ENCODE data around the gene OR13G1. TPM values are rescaled to one million over a fixed set of nuclear protein-coding genes. Genes with fewer than 3 reads are reported as not detected.

OR13G1 gene
- total RNA-seq, 1 experiment from 2014 or later: not detected

GRCh38 chr1:247642742-247643141 lies 36.8 kb downstream of the OR13G1 start:
- Histone ChIP-seq H3K79me2 (ENCODE audit: low read depth) (no peaks in the 10 kb centered on the region), H3K4me2 (no peak overlapping the region), H3K4me3 (no peak overlapping the region), H3K4me1 (replicated peaks; ENCODE audit: insufficient read depth) (no peaks in the 10 kb centered on the region), H3K27me3 (ENCODE audit: insufficient read depth, low read depth) (no peaks in the 10 kb centered on the region), H2AFZ (no peak overlapping the region), H3K36me3 (ENCODE audit: low read depth) (no peaks in the 10 kb centered on the region), H3K27ac (no peak overlapping the region), H3K9me3 (ENCODE audit: insufficient read depth, low read depth) (no peaks in the 10 kb centered on the region), H4K20me1 (ENCODE audit: insufficient read depth) (no peaks in the 10 kb centered on the region), H3F3A (ENCODE audit: insufficient read depth, low read depth) (no peaks in the 10 kb centered on the region), H3K9me2 (ENCODE audit: insufficient read depth) (no peaks in the 10 kb centered on the region)
- ChIA-PET CTCF (no interaction called here), POLR2A (ENCODE audit: unreplicated experiment) (no interaction called here)
- BruUV-seq (replicated peaks): no TSS peak
- DNase-seq: no peak
- intact Hi-C loops (cut with micrococcal nuclease; ENCODE audit: unreplicated experiment): no loop called here
- TF ChIP-seq, protein P1, sequence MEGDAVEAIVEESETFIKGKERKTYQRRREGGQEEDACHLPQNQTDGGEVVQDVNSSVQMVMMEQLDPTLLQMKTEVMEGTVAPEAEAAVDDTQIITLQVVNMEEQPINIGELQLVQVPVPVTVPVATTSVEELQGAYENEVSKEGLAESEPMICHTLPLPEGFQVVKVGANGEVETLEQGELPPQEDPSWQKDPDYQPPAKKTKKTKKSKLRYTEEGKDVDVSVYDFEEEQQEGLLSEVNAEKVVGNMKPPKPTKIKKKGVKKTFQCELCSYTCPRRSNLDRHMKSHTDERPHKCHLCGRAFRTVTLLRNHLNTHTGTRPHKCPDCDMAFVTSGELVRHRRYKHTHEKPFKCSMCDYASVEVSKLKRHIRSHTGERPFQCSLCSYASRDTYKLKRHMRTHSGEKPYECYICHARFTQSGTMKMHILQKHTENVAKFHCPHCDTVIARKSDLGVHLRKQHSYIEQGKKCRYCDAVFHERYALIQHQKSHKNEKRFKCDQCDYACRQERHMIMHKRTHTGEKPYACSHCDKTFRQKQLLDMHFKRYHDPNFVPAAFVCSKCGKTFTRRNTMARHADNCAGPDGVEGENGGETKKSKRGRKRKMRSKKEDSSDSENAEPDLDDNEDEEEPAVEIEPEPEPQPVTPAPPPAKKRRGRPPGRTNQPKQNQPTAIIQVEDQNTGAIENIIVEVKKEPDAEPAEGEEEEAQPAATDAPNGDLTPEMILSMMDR (conservative IDR thresholded peaks at IDR 0.05): no peak
- no peak for TF ChIP-seq EZH2 (IDR thresholded peaks at IDR 0.05; ENCODE audit: low read depth)

GRCh38 chr1:247639381-247639981 lies 40.1 kb downstream of the OR13G1 start:
- Histone ChIP-seq H3K4me1 (replicated peaks; ENCODE audit: insufficient read depth) (no peaks in the 10 kb centered on the region), H3K36me3 (ENCODE audit: low read depth) (no peaks in the 10 kb centered on the region), H3K9me3 (ENCODE audit: insufficient read depth, low read depth) (no peaks in the 10 kb centered on the region), H3K27ac (no peak overlapping the region), H3F3A (ENCODE audit: insufficient read depth, low read depth) (no peaks in the 10 kb centered on the region), H3K4me2 (no peak overlapping the region), H3K79me2 (ENCODE audit: low read depth) (no peaks in the 10 kb centered on the region), H3K9me2 (ENCODE audit: insufficient read depth) (no peaks in the 10 kb centered on the region), H3K27me3 (ENCODE audit: insufficient read depth, low read depth) (no peaks in the 10 kb centered on the region), H3K4me3 (no peak overlapping the region), H4K20me1 (ENCODE audit: insufficient read depth) (no peaks in the 10 kb centered on the region), H2AFZ (no peak overlapping the region)
- DNase-seq: no peak
- no TSS peak for BruUV-seq (replicated peaks)
- ChIA-PET POLR2A (ENCODE audit: unreplicated experiment) (no interaction called here), CTCF (no interaction called here)
- TF ChIP-seq EZH2 (IDR thresholded peaks at IDR 0.05; ENCODE audit: low read depth): no peak
- TF ChIP-seq, protein P1 (conservative IDR thresholded peaks at IDR 0.05): no peak
- intact Hi-C loops (cut with micrococcal nuclease; ENCODE audit: unreplicated experiment): no loop called here

GRCh38 chr1:247638781-247639180 lies 40.8 kb downstream of the OR13G1 start:
- Histone ChIP-seq H3K9me3 (ENCODE audit: insufficient read depth, low read depth) (no peaks in the 10 kb centered on the region), H3K4me3 (no peak overlapping the region), H3K36me3 (ENCODE audit: low read depth) (no peaks in the 10 kb centered on the region), H3F3A (ENCODE audit: insufficient read depth, low read depth) (no peaks in the 10 kb centered on the region), H3K4me2 (no peak overlapping the region), H3K79me2 (ENCODE audit: low read depth) (no peaks in the 10 kb centered on the region), H3K9me2 (ENCODE audit: insufficient read depth) (no peaks in the 10 kb centered on the region), H3K4me1 (replicated peaks; ENCODE audit: insufficient read depth) (no peaks in the 10 kb centered on the region), H4K20me1 (ENCODE audit: insufficient read depth) (no peaks in the 10 kb centered on the region), H3K27me3 (ENCODE audit: insufficient read depth, low read depth) (no peaks in the 10 kb centered on the region), H3K27ac (no peak overlapping the region), H2AFZ (no peak overlapping the region)
- CTCF ChIA-PET: no interaction called here
- intact Hi-C loops (cut with micrococcal nuclease; ENCODE audit: unreplicated experiment): no loop called here
- POLR2A ChIA-PET (ENCODE audit: unreplicated experiment): no interaction called here
- TF ChIP-seq, protein P1 (conservative IDR thresholded peaks at IDR 0.05): no peak
- no peak for TF ChIP-seq EZH2 (IDR thresholded peaks at IDR 0.05; ENCODE audit: low read depth)
- BruUV-seq (replicated peaks): no TSS peak
- DNase-seq: no peak

All from PC-9 (cell line).